ENCODE data around the gene ITK.

ITK gene

GRCh38 chr5:157180374-157181264, at the start of gene ITK:
Gene ITK, plus strand, starts transcription at chr5:157180840. Its CDS starts 138 bp downstream, at chr5:157180978.
- H3K4me3 ChIP-seq (ENCODE audit: low read depth, low read length): no peak within 1 kb of the TSS

GRCh38 chr5:157130925-157131324, 49.7 kb upstream of the ITK start:
- Histone ChIP-seq H3K27me3 (ENCODE audit: control insufficient read depth, insufficient read depth, low read length) (no peaks in the 10 kb centered on the region), H3K27ac (ENCODE audit: low read depth, low read length) (no peak overlapping the region), H3K9me3 (ENCODE audit: control insufficient read depth, insufficient read depth, low read depth, low read length) (no peaks in the 10 kb centered on the region), H3K4me3 (ENCODE audit: low read depth, low read length) (no peak overlapping the region), H3K4me1 (ENCODE audit: control insufficient read depth, insufficient read depth, low read length) (peaks cover 2% of the 10 kb centered on the region; the same call in 1 of the 2 replicates), H3K36me3 (ENCODE audit: control insufficient read depth, insufficient read depth, low read length) (no peaks in the 10 kb centered on the region), H3K9ac (ENCODE audit: low read length) (no peak overlapping the region)

More at GRCh38 chr5:157180374-157181264, at the start of gene ITK:
- no peak within 1 kb of the TSS for H3K27ac ChIP-seq (ENCODE audit: low read depth, low read length)
- no peak within 1 kb of the TSS for H3K9ac ChIP-seq (ENCODE audit: low read length)
- H3K4me1 ChIP-seq (ENCODE audit: control insufficient read depth, insufficient read depth, low read length): no peaks in the 10 kb centered on the region
- H3K9me3 ChIP-seq (ENCODE audit: control insufficient read depth, insufficient read depth, low read depth, low read length): no peaks in the 10 kb centered on the region; the same call in 1 of the 2 replicates
- peaks cover 31% of the 10 kb centered on the region; the same call in 1 of the 2 replicates for H3K27me3 ChIP-seq (ENCODE audit: control insufficient read depth, insufficient read depth, low read length)
- no peaks in the 10 kb centered on the region for H3K36me3 ChIP-seq (ENCODE audit: control insufficient read depth, insufficient read depth, low read length)

GRCh38 chr5:157132281-157132612, 48.4 kb upstream of the ITK start:
- Histone ChIP-seq H3K27me3 (ENCODE audit: control insufficient read depth, insufficient read depth, low read length) (no peaks in the 10 kb centered on the region), H3K36me3 (ENCODE audit: control insufficient read depth, insufficient read depth, low read length) (peaks cover under 1% of the 10 kb centered on the region; the same call in 1 of the 2 replicates), H3K4me1 (ENCODE audit: control insufficient read depth, insufficient read depth, low read length) (peaks cover 2% of the 10 kb centered on the region; the same call in 1 of the 2 replicates), H3K4me3 (ENCODE audit: low read depth, low read length) (no peak overlapping the region), H3K9me3 (ENCODE audit: control insufficient read depth, insufficient read depth, low read depth, low read length) (no peaks in the 10 kb centered on the region), H3K9ac (ENCODE audit: low read length) (no peak overlapping the region), H3K27ac (ENCODE audit: low read depth, low read length) (no peak overlapping the region)

GRCh38 chr5:157137691-157138090, 42.9 kb upstream of the ITK start:
- H3K9me3 ChIP-seq (ENCODE audit: control insufficient read depth, insufficient read depth, low read depth, low read length): no peaks in the 10 kb centered on the region
- H3K4me1 ChIP-seq (ENCODE audit: control insufficient read depth, insufficient read depth, low read length): no peaks in the 10 kb centered on the region
- no peak overlapping the region for H3K9ac ChIP-seq (ENCODE audit: low read length)
- H3K36me3 ChIP-seq (ENCODE audit: control insufficient read depth, insufficient read depth, low read length): peaks cover 23% of the 10 kb centered on the region
- H3K27me3 ChIP-seq (ENCODE audit: control insufficient read depth, insufficient read depth, low read length): no peaks in the 10 kb centered on the region
- no peak overlapping the region for H3K27ac ChIP-seq (ENCODE audit: low read depth, low read length)
- no peak overlapping the region for H3K4me3 ChIP-seq (ENCODE audit: low read depth, low read length)

GRCh38 chr5:157142317-157143126, 38.1 kb upstream of the ITK start, which contains the start of gene MED7:
Gene MED7, minus strand, starts transcription at chr5:157142865. Its CDS starts 3,434 bp downstream, at chr5:157139431.
- Histone ChIP-seq H3K4me3 (ENCODE audit: low read depth, low read length) (peak within 1 kb of the TSS; percentile 89), H3K4me1 (ENCODE audit: control insufficient read depth, insufficient read depth, low read length) (no peaks in the 10 kb centered on the region), H3K9me3 (ENCODE audit: control insufficient read depth, insufficient read depth, low read depth, low read length) (no peaks in the 10 kb centered on the region), H3K36me3 (ENCODE audit: control insufficient read depth, insufficient read depth, low read length) (peaks cover 20% of the 10 kb centered on the region), H3K27me3 (ENCODE audit: control insufficient read depth, insufficient read depth, low read length) (no peaks in the 10 kb centered on the region), H3K9ac (ENCODE audit: low read length) (peak within 1 kb of the TSS; percentile 96), H3K27ac (ENCODE audit: low read depth, low read length) (peak within 1 kb of the TSS; percentile 92)

- no peaks in the 10 kb centered on the region for H3K27me3 ChIP-seq (ENCODE audit: control insufficient read depth, insufficient read depth, low read length)
- H3K9ac ChIP-seq (ENCODE audit: low read length): peak overlapping the region; percentile 48
- no peaks in the 10 kb centered on the region for H3K9me3 ChIP-seq (ENCODE audit: control insufficient read depth, insufficient read depth, low read depth, low read length)
- H3K4me3 ChIP-seq (ENCODE audit: low read depth, low read length): peak overlapping the region; percentile 89
- peaks cover 11% of the 10 kb centered on the region for H3K36me3 ChIP-seq (ENCODE audit: control insufficient read depth, insufficient read depth, low read length)
- no peaks in the 10 kb centered on the region for H3K4me1 ChIP-seq (ENCODE audit: control insufficient read depth, insufficient read depth, low read length)
- H3K27ac ChIP-seq (ENCODE audit: low read depth, low read length): peak overlapping the region; percentile 35; the same call in 1 of the 2 replicates
Observed at GRCh38 chr5:157143127-157143971, 37.3 kb upstream of the ITK start.

GRCh38 chr5:157148734-157149615, 31.7 kb upstream of the ITK start:
- Histone ChIP-seq H3K9ac (ENCODE audit: low read length) (no peak overlapping the region), H3K27me3 (ENCODE audit: control insufficient read depth, insufficient read depth, low read length) (no peaks in the 10 kb centered on the region), H3K27ac (ENCODE audit: low read depth, low read length) (no peak overlapping the region), H3K9me3 (ENCODE audit: control insufficient read depth, insufficient read depth, low read depth, low read length) (no peaks in the 10 kb centered on the region), H3K4me3 (ENCODE audit: low read depth, low read length) (no peak overlapping the region), H3K4me1 (ENCODE audit: control insufficient read depth, insufficient read depth, low read length) (no peaks in the 10 kb centered on the region), H3K36me3 (ENCODE audit: control insufficient read depth, insufficient read depth, low read length) (no peaks in the 10 kb centered on the region)

- H3K4me3 ChIP-seq (ENCODE audit: low read depth, low read length): no peak overlapping the region
- no peaks in the 10 kb centered on the region for H3K27me3 ChIP-seq (ENCODE audit: control insufficient read depth, insufficient read depth, low read length)
- H3K9ac ChIP-seq (ENCODE audit: low read length): no peak overlapping the region
- no peaks in the 10 kb centered on the region for H3K36me3 ChIP-seq (ENCODE audit: control insufficient read depth, insufficient read depth, low read length)
- no peaks in the 10 kb centered on the region for H3K9me3 ChIP-seq (ENCODE audit: control insufficient read depth, insufficient read depth, low read depth, low read length)
- H3K4me1 ChIP-seq (ENCODE audit: control insufficient read depth, insufficient read depth, low read length): no peaks in the 10 kb centered on the region
- no peak overlapping the region for H3K27ac ChIP-seq (ENCODE audit: low read depth, low read length)
Observed at GRCh38 chr5:157150995-157151394, 29.6 kb upstream of the ITK start.

GRCh38 chr5:157155297-157155696, 25.3 kb upstream of the ITK start:
- H3K4me3 ChIP-seq (ENCODE audit: low read depth, low read length): no peak overlapping the region
- H3K4me1 ChIP-seq (ENCODE audit: control insufficient read depth, insufficient read depth, low read length): no peaks in the 10 kb centered on the region
- H3K9me3 ChIP-seq (ENCODE audit: control insufficient read depth, insufficient read depth, low read depth, low read length): no peaks in the 10 kb centered on the region
- no peak overlapping the region for H3K9ac ChIP-seq (ENCODE audit: low read length)
- H3K27ac ChIP-seq (ENCODE audit: low read depth, low read length): no peak overlapping the region
- no peaks in the 10 kb centered on the region for H3K36me3 ChIP-seq (ENCODE audit: control insufficient read depth, insufficient read depth, low read length)
- H3K27me3 ChIP-seq (ENCODE audit: control insufficient read depth, insufficient read depth, low read length): no peaks in the 10 kb centered on the region

Data from HUES6 (cell line).